Left ventricle myocardium inferior (tissue), 1 donor: ENCODE results near the gene PHC3. TPM values are rescaled to one million over a fixed set of nuclear protein-coding genes. Genes with fewer than 3 reads are reported as not detected.
"Not testable (repeated sequence)": the region's sequence is repeated elsewhere in the genome, so short reads cannot be mapped to it uniquely, and the experiment has no call there.

Source experiments
- DNase-seq: peaks from one replicate; pipeline ENCODE4 v3.0.0-alpha.2; 2020
- H3K27ac ChIP-seq: fragments of 200-600 bp; replicated peaks from 2 replicates; pipeline ENCODE4 v1.8.0; 2021
- H3K27me3 ChIP-seq: fragments of 200-600 bp; 2 replicates; pipeline ENCODE4 v1.8.0; 2021; ENCODE audit warnings: low read depth
- H3K36me3 ChIP-seq: fragments of 200-600 bp; 2 replicates; pipeline ENCODE4 v1.8.0; 2021
- H3K4me1 ChIP-seq: fragments of 200-600 bp; 2 replicates; pipeline ENCODE4 v1.8.0; 2021
- H3K4me3 ChIP-seq: fragments of 200-600 bp; 2 replicates; pipeline ENCODE4 v1.8.0; 2021; ENCODE audit warnings: mild to moderate bottlenecking, moderate library complexity
- H3K9me3 ChIP-seq: fragments of 200-600 bp; replicated peaks from 2 replicates; pipeline ENCODE4 v1.8.0; 2021
- CTCF ChIP-seq: fragments of 200-600 bp; IDR thresholded peaks from 2 replicates; pipeline ENCODE4 v1.8.0; 2021; ENCODE audit warnings: antibody characterized with exemption, mild to moderate bottlenecking, borderline replicate concordance
- intact Hi-C: fragments of 100-400 bp; cut with micrococcal nuclease; formaldehyde crosslinking; loops from one replicate; pipeline ENCODE4 v1.11.0; 2022
- total RNA-seq: library from RNA; stranded (reverse); fragmentation: NEBNext Ultra II Directional; extraction: Animal tissue kit (Norgen Biotek cat#: 25700); gene quantifications from one replicate; pipeline ENCODE4 v1.2.1, GENCODE V29; 2021
- donor health status: DM: no; HTN: yes; CAD: no; lungs with severe emphysema.

Gene PHC3
- total RNA-seq, 1 donor from 2014 or later: 53.1 TPM

- H3K4me1 ChIP-seq: no peaks in the 10 kb centered on the region
- no peak overlapping the region for H3K27ac ChIP-seq
- no peak overlapping the region for H3K4me3 ChIP-seq
- intact Hi-C loops: no loop called here
- no peak for DNase-seq
- H3K36me3 ChIP-seq: peaks cover 48% of the 10 kb centered on the region
- H3K27me3 ChIP-seq: no peaks in the 10 kb centered on the region
- TF ChIP-seq CTCF: no peak
- peaks cover 13% of the 10 kb centered on the region for H3K9me3 ChIP-seq
Measured at GRCh38 chr3:170128977-170129431, 52.5 kb downstream of the PHC3 start.

- no peaks in the 10 kb centered on the region for H3K27me3 ChIP-seq
- H3K9me3 ChIP-seq: peaks cover 13% of the 10 kb centered on the region
- H3K4me1 ChIP-seq: no peaks in the 10 kb centered on the region
- TF ChIP-seq CTCF: no peak
- no peak for DNase-seq
- H3K36me3 ChIP-seq: peaks cover 46% of the 10 kb centered on the region
- H3K4me3 ChIP-seq: no peak overlapping the region
- H3K27ac ChIP-seq: no peak overlapping the region
- intact Hi-C loops: no loop called here
Measured at GRCh38 chr3:170128259-170128976, 53.1 kb downstream of the PHC3 start.

GRCh38 chr3:170117134-170117533, 64.4 kb downstream of the PHC3 start:
- TF ChIP-seq CTCF: no peak
- Histone ChIP-seq H3K9me3 (no peaks in the 10 kb centered on the region), H3K4me1 (no peaks in the 10 kb centered on the region), H3K36me3 (peaks cover 87% of the 10 kb centered on the region), H3K4me3 (no peak overlapping the region), H3K27ac (no peak overlapping the region), H3K27me3 (no peaks in the 10 kb centered on the region)
- intact Hi-C loops: no loop called here
- DNase-seq: no peak

GRCh38 chr3:170114165-170114564, 67.4 kb downstream of the PHC3 start:
- H3K27ac ChIP-seq, H3K9me3 ChIP-seq, intact Hi-C loops, H3K4me3 ChIP-seq, H3K27me3 ChIP-seq, DNase-seq: not testable (repeated sequence)
- H3K4me1 ChIP-seq: peaks cover 11% of the 10 kb centered on the region
- peaks cover 85% of the 10 kb centered on the region for H3K36me3 ChIP-seq

- intact Hi-C loops: no loop called here
- H3K27ac ChIP-seq: no peak overlapping the region
- no peak for DNase-seq
- no peak overlapping the region for H3K4me3 ChIP-seq
- no peaks in the 10 kb centered on the region for H3K9me3 ChIP-seq
- no peak for TF ChIP-seq CTCF
- H3K27me3 ChIP-seq: no peaks in the 10 kb centered on the region
- H3K4me1 ChIP-seq: peaks cover 11% of the 10 kb centered on the region
- H3K36me3 ChIP-seq: peaks cover 70% of the 10 kb centered on the region
Measured at GRCh38 chr3:170111147-170111771, 70.3 kb downstream of the PHC3 start.

- Histone ChIP-seq H3K4me3 (no peak overlapping the region), H3K27ac (no peak overlapping the region), H3K36me3 (peaks cover 68% of the 10 kb centered on the region), H3K9me3 (no peaks in the 10 kb centered on the region), H3K4me1 (peaks cover 11% of the 10 kb centered on the region), H3K27me3 (no peaks in the 10 kb centered on the region)
- no peak for TF ChIP-seq CTCF
- intact Hi-C loops: no loop called here
- DNase-seq: no peak
Measured at GRCh38 chr3:170109579-170110293, 71.8 kb downstream of the PHC3 start.
